ENCODE measurements around the gene CPLANE1.
"Not testable (repeated sequence)": the region's sequence is repeated elsewhere in the genome, so short reads cannot be mapped to it uniquely, and the experiment has no call there.

The CPLANE1 gene
- long read RNA-seq, donor 1: 0 reads
- long read RNA-seq, donor 2: 0 reads
- long read RNA-seq, donor 3, partial matches to known transcripts: 6 of 6 reads
- long read RNA-seq, donor 3, other reads (novel, unspliced or antisense): 0 of 6 reads
- long read RNA-seq, donor 4: 0 reads
- long read RNA-seq, donor 5, partial matches to known transcripts: 5 of 5 reads
- long read RNA-seq, donor 5, other reads (novel, unspliced or antisense): 0 of 5 reads
- long read RNA-seq, donor 6: 0 reads
- long read RNA-seq, donor 7, partial matches to known transcripts: 6 of 6 reads
- long read RNA-seq, donor 7, other reads (novel, unspliced or antisense): 0 of 6 reads
- long read RNA-seq, donor 8, partial matches to known transcripts: 5 of 6 reads
- long read RNA-seq, donor 8, other reads (novel, unspliced or antisense): 0 of 6 reads

GRCh38 chr5:37248970-37249814, at the start of gene CPLANE1:
TSS of gene CPLANE1 (minus strand) at chr5:37249376. CDS start at chr5:37247698, 1,678 bp downstream.
- peak; percentile 94 for DNase-seq

GRCh38 chr5:37296313-37296712, 47.1 kb upstream of the CPLANE1 start:
- DNase-seq: not testable (repeated sequence)

- no peak for DNase-seq
These were observed 34.1 kb upstream of the CPLANE1 start for GRCh38 chr5:37283214-37283820.

GRCh38 chr5:37275511-37275910, 26.3 kb upstream of the CPLANE1 start:
- DNase-seq: no peak

GRCh38 chr5:37272511-37272910, 23.3 kb upstream of the CPLANE1 start:
- DNase-seq: no peak

GRCh38 chr5:37268100-37268499, 18.9 kb upstream of the CPLANE1 start:
- not testable (repeated sequence) for DNase-seq

GRCh38 chr5:37255774-37256358, 6.7 kb upstream of the CPLANE1 start:
- no peak for DNase-seq

- DNase-seq: no peak
These were observed 5.4 kb upstream of the CPLANE1 start for GRCh38 chr5:37254581-37254980.

- no peak for DNase-seq
These were observed 2.5 kb upstream of the CPLANE1 start for GRCh38 chr5:37251665-37252064.

GRCh38 chr5:37249815-37250164, 614 bp upstream of the CPLANE1 start:
- no peak for DNase-seq

- no peak for DNase-seq
These were observed 681 bp downstream of the CPLANE1 start for GRCh38 chr5:37248421-37248969.

- no peak for DNase-seq
These were observed 1.7 kb downstream of the CPLANE1 start for GRCh38 chr5:37247496-37247895.

GRCh38 chr5:37247036-37247435, 2.1 kb downstream of the CPLANE1 start:
- no peak for DNase-seq

- no peak for DNase-seq
These were observed 14.9 kb downstream of the CPLANE1 start for GRCh38 chr5:37234288-37234687.

GRCh38 chr5:37226377-37226776, 22.8 kb downstream of the CPLANE1 start:
- DNase-seq: no peak

GRCh38 chr5:37222181-37222580, 27.0 kb downstream of the CPLANE1 start:
- DNase-seq: no peak

- not testable (repeated sequence) for DNase-seq
These were observed 28.8 kb downstream of the CPLANE1 start for GRCh38 chr5:37220426-37220825.

GRCh38 chr5:37219384-37219783, 29.8 kb downstream of the CPLANE1 start:
- not testable (repeated sequence) for DNase-seq

- DNase-seq: no peak
These were observed 31.2 kb downstream of the CPLANE1 start for GRCh38 chr5:37217976-37218375.

- DNase-seq: no peak
These were observed 34.6 kb downstream of the CPLANE1 start for GRCh38 chr5:37214550-37214949.

- no peak for DNase-seq
These were observed 37.1 kb downstream of the CPLANE1 start for GRCh38 chr5:37212096-37212495.

GRCh38 chr5:37211661-37212060, 37.5 kb downstream of the CPLANE1 start:
- DNase-seq: no peak

All from right kidney (tissue), 9 donors.